Stimulated activated CD8-positive, alpha-beta memory T cell treated with anti-CD3 and anti-CD28 coated beads, Interleukin-15, amount 100 ng/mL, for 4 hours (primary cell): ENCODE measurements around the gene TBCD.
"Not testable (repeated sequence)": the region's sequence is repeated elsewhere in the genome, so short reads cannot be mapped to it uniquely, and the experiment has no call there.

Source experiments
- DNase-seq, 2 donors: peaks; one replicate each; pipeline ENCODE4 v3.0.0-alpha.2; 2020; ENCODE audit warnings: low read depth in 2 of 2

The TBCD gene

GRCh38 chr17:82729479-82730260, 22.2 kb upstream of the TBCD start:
- no peak for DNase-seq

GRCh38 chr17:82732118-82732743, 19.6 kb upstream of the TBCD start:
- DNase-seq, result no peak

- DNase-seq, result no peak
Measured at GRCh38 chr17:82734987-82735866, 16.6 kb upstream of the TBCD start, which contains the start of gene FN3K. Gene FN3K, plus strand, starts transcription at chr17:82735615. Its CDS starts 22 bp downstream, at chr17:82735637.

GRCh38 chr17:82736511-82737185, 15.2 kb upstream of the TBCD start:
- no peak for DNase-seq

GRCh38 chr17:82737967-82738877, 13.6 kb upstream of the TBCD start:
- DNase-seq, result no peak

- DNase-seq, result no peak
Measured at GRCh38 chr17:82740906-82741759, 10.7 kb upstream of the TBCD start.

- DNase-seq, result no peak
Measured at GRCh38 chr17:82743344-82744219, 8.3 kb upstream of the TBCD start.

- not testable (repeated sequence) for DNase-seq
Measured at GRCh38 chr17:82744736-82745135, 7.1 kb upstream of the TBCD start.

GRCh38 chr17:82745524-82745923, 6.3 kb upstream of the TBCD start:
- DNase-seq, result no peak

- DNase-seq, result no peak
Measured at GRCh38 chr17:82748756-82749155, 3.1 kb upstream of the TBCD start.

GRCh38 chr17:82750241-82750908, 1.5 kb upstream of the TBCD start:
- DNase-seq, result no peak

GRCh38 chr17:82751171-82751570, 694 bp upstream of the TBCD start:
- no peak for DNase-seq

GRCh38 chr17:82752371-82753200, 721 bp downstream of the TBCD start:
- DNase-seq, result no peak

GRCh38 chr17:82753201-82753464, 1.3 kb downstream of the TBCD start:
- no peak for DNase-seq

GRCh38 chr17:82754297-82755208, 2.7 kb downstream of the TBCD start:
- no peak for DNase-seq

GRCh38 chr17:82756166-82756565, 4.3 kb downstream of the TBCD start:
- DNase-seq, result no peak
